A549 (cell line): ENCODE data around the gene ZYG11B. TPM values are rescaled to one million over a fixed set of nuclear protein-coding genes. Genes with fewer than 3 reads are reported as not detected.

ENCODE experiments used
- ATAC-seq, 2 experiments: fragments of 200-7000 bp in 1 of 2; fragments of >200 bp in 1 of 2; cut with Nextera tagmentation in 1 of 2; cut with Tn5 transposase in 1 of 2; 3 replicates each; pipeline versions ENCODE4 v1.8.0 to v1.9.1; 2018 to 2020; ENCODE audit warnings: mild to moderate bottlenecking in 1 of 2, moderate library complexity in 1 of 2
- CTCF ChIA-PET: fragments of 300-600 bp; sonication (Branson Sonifier 250); formaldehyde crosslinking; extraction: SDS; loops from one replicate; lab custom pipeline; 2021; ENCODE audit warnings: antibody characterized with exemption, inconsistent platforms; lab: Yijun Ruan, JAX
- POLR2A ChIA-PET: fragments of 350-600 bp; formaldehyde crosslinking; extraction: SDS; loops from one replicate; lab custom pipeline; 2021; ENCODE audit warnings: antibody characterized with exemption, inconsistent platforms; lab: Yijun Ruan, JAX
- DNase-seq, 2 experiments: peaks; one replicate each; pipeline versions ENCODE4 v3.0.0 to v3.0.0-alpha.2; 2011 to 2016; ENCODE audit warnings: low read depth in 1 of 2, low spot score in 1 of 2
- FAIRE-seq: peaks from 2 replicates; lab custom pipeline; 2011; peaks lifted over from hg19 to GRCh38; lab: Jason Lieb, UNC
- H3K27ac ChIP-seq, 2 experiments: fragments of >200 bp; sonication (Bioruptor Twin); formaldehyde crosslinking; 3 replicates each; pipeline ENCODE4 v1.5.1; 2016 to 2017
- H3K4me1 ChIP-seq: fragments of >200 bp; sonication (Bioruptor Twin); formaldehyde crosslinking; 3 replicates; pipeline ENCODE4 v1.6.1; 2016
- H3K4me2 ChIP-seq: fragments of >200 bp; sonication (Bioruptor Twin); formaldehyde crosslinking; 3 replicates; pipeline ENCODE4 v1.6.1; 2016
- H3K4me3 ChIP-seq: fragments of >200 bp; sonication (Bioruptor Twin); formaldehyde crosslinking; 3 replicates; pipeline ENCODE4 v1.5.1; 2016
- H3K9me3 ChIP-seq: fragments of >200 bp; sonication (Bioruptor Twin); formaldehyde crosslinking; 3 replicates; pipeline ENCODE4 v1.6.1; 2016
- BCL3 ChIP-seq: fragments of >200 bp; sonication (Bioruptor Twin); formaldehyde crosslinking; IDR thresholded peaks from 3 replicates; pipeline ENCODE4 v1.6.1; 2016
- CBX2 ChIP-seq: fragments of 200-600 bp; sonication (generic); IDR thresholded peaks from 2 replicates; pipeline ENCODE4 v1.6.1; 2016; ENCODE audit warnings: low read depth, mild to moderate bottlenecking, borderline replicate concordance
- CEBPB ChIP-seq, 2 experiments: fragments of >200 bp in 1 of 2; sonication (Bioruptor Twin) in 1 of 2; formaldehyde crosslinking in 1 of 2; IDR thresholded peaks; 2 replicates each; pipeline ENCODE4 v1.6.1; 2012 to 2016
- CHD4 ChIP-seq: fragments of 200-600 bp; sonication (generic); IDR thresholded peaks from 2 replicates; pipeline ENCODE4 v1.6.1; 2016; ENCODE audit warnings: antibody characterized with exemption, mild to moderate bottlenecking, borderline replicate concordance
- EP300 ChIP-seq, 2 experiments: fragments of >200 bp; sonication (Bioruptor Twin); formaldehyde crosslinking; IDR thresholded peaks; 2 replicates in 1 of 2; 3 replicates in 1 of 2; pipeline ENCODE4 v1.6.1; 2016 to 2017
- ESRRA ChIP-seq: fragments of 150-350 bp; IDR thresholded peaks from 2 replicates; pipeline ENCODE4 v1.6.1; 2014; ENCODE audit warnings: mild to moderate bottlenecking, low read length, borderline replicate concordance
- FOSB ChIP-seq: fragments of 250-450 bp; sonication (Bioruptor Pico); IDR thresholded peaks from 2 replicates; pipeline ENCODE4 v1.5.0; 2020; ENCODE audit warnings: mild to moderate bottlenecking, moderate library complexity
- FOXS1 ChIP-seq: fragments of 250-450 bp; sonication (Bioruptor Pico); IDR thresholded peaks from 2 replicates; pipeline ENCODE4 v1.5.0; 2020; ENCODE audit warnings: mild to moderate bottlenecking, moderate library complexity
- HDAC2 ChIP-seq: fragments of 200-600 bp; sonication (generic); IDR thresholded peaks from 2 replicates; pipeline ENCODE4 v1.6.1; 2016
- HES2 ChIP-seq: fragments of >200 bp; sonication (Bioruptor Twin); formaldehyde crosslinking; IDR thresholded peaks from 2 replicates; pipeline ENCODE4 v1.6.1; 2016
- HEYL ChIP-seq: fragments of 250-450 bp; sonication (Bioruptor Pico); IDR thresholded peaks from 2 replicates; pipeline ENCODE4 v1.8.0; 2021; ENCODE audit warnings: mild to moderate bottlenecking, moderate library complexity
- HOXA7 ChIP-seq: fragments of 250-450 bp; sonication (Bioruptor Pico); IDR thresholded peaks from 2 replicates; pipeline ENCODE4 v1.5.0; 2020; ENCODE audit warnings: mild to moderate bottlenecking, moderate library complexity
- HOXB13 ChIP-seq: fragments of 250-450 bp; sonication (Bioruptor Pico); IDR thresholded peaks from 2 replicates; pipeline ENCODE4 v1.5.0; 2020; ENCODE audit warnings: low read depth, mild to moderate bottlenecking, moderate library complexity
- MYC ChIP-seq: IDR thresholded peaks from 2 replicates; pipeline ENCODE4 v1.6.1; 2012; ENCODE audit warnings: mild to moderate bottlenecking, inconsistent platforms, low read length, improper control_type of control experiment, borderline replicate concordance
- NFE2L2 ChIP-seq: fragments of 150-350 bp; conservative IDR thresholded peaks from 2 replicates; pipeline ENCODE4 v1.6.1; 2014; ENCODE audit warnings: low read length
- NPAS2 ChIP-seq: fragments of 250-450 bp; sonication (Bioruptor Pico); IDR thresholded peaks from 2 replicates; pipeline ENCODE4 v1.8.0; 2022; ENCODE audit warnings: mild to moderate bottlenecking, moderate library complexity, borderline replicate concordance
- NR3C1 ChIP-seq: fragments of >200 bp; sonication (Bioruptor Twin); formaldehyde crosslinking; IDR thresholded peaks from 3 replicates; pipeline ENCODE4 v1.6.1; 2017
- RCOR1 ChIP-seq: fragments of 150-350 bp; IDR thresholded peaks from 2 replicates; pipeline ENCODE4 v1.6.1; 2014; ENCODE audit warnings: antibody characterized with exemption, low read length, low read depth
- RNF2 ChIP-seq: fragments of 200-600 bp; sonication (generic); IDR thresholded peaks from 2 replicates; pipeline ENCODE4 v1.6.1; 2016; ENCODE audit warnings: low read depth, mild to moderate bottlenecking, antibody characterized with exemption, moderate library complexity, borderline replicate concordance
- SREBF2 ChIP-seq: fragments of 450-650 bp; IDR thresholded peaks from 2 replicates; pipeline ENCODE4 v1.6.1; 2014; ENCODE audit warnings: mild to moderate bottlenecking, moderate library complexity
- TFCP2L1 ChIP-seq: fragments of 250-450 bp; sonication (Bioruptor Pico); IDR thresholded peaks from 2 replicates; pipeline ENCODE4 v1.5.0; 2021; ENCODE audit warnings: mild to moderate bottlenecking
- TP53 ChIP-seq: fragments of 250-450 bp; sonication (Bioruptor Pico); IDR thresholded peaks from 2 replicates; pipeline ENCODE4 v1.5.0; 2021; ENCODE audit warnings: mild to moderate bottlenecking, moderate library complexity
- ZFP36 ChIP-seq: fragments of 450-650 bp; IDR thresholded peaks from 2 replicates; pipeline ENCODE4 v1.6.1; 2014; ENCODE audit warnings: borderline replicate concordance; ENCODE audit not compliant: partially characterized antibody
- ZSCAN20 ChIP-seq: fragments of 250-450 bp; sonication (Bioruptor Pico); IDR thresholded peaks from 2 replicates; pipeline ENCODE4 v1.8.0; 2022; ENCODE audit warnings: mild to moderate bottlenecking, moderate library complexity
- WGBS: methylation state at CpG from one replicate; pipeline ENCODE4 v1.1.6; 2017; ENCODE audit errors: missing lambda C conversion rate; 5-methylcytosine and 5-hydroxymethylcytosine counted together
- polyA plus RNA-seq, 4 experiments: library from polyadenylated mRNA; depleted of rRNA in 3 of 4; stranded (reverse); fragments of >200 nt; fragmentation: RNase III in 1 of 4; extraction: RNeasy Plus Mini Kit Qiagen cat#74134 plus additional on column Dnase treatment in 1 of 4; gene quantifications; 2 replicates in 3 of 4; 3 replicates in 1 of 4; pipeline ENCODE4 v1.2.3, GENCODE V29; 2011 to 2017
- TF ChIP-seq, protein P1 (sequence below): fragments of 150-350 bp; IDR thresholded peaks from 2 replicates; pipeline ENCODE4 v1.6.1; 2014; ENCODE audit warnings: low read depth, mild to moderate bottlenecking, low read length
- TF ChIP-seq, protein P2 (sequence below): fragments of 250-450 bp; sonication (Bioruptor Pico); IDR thresholded peaks from 2 replicates; pipeline ENCODE4 v1.5.0; 2021; ENCODE audit warnings: mild to moderate bottlenecking, moderate library complexity, borderline replicate concordance
- TF ChIP-seq, protein P3 (sequence below): fragments of 250-450 bp; sonication (Bioruptor Pico); IDR thresholded peaks from 2 replicates; pipeline ENCODE4 v1.5.0; 2020; ENCODE audit warnings: low read depth, mild to moderate bottlenecking, moderate library complexity
- TF ChIP-seq, protein P4 (sequence below): IDR thresholded peaks from 2 replicates; pipeline ENCODE4 v1.6.1; 2012

ZYG11B gene
- polyA plus RNA-seq, 2 of the 4 experiments (the other 2 are of a cell fraction), result 5.8 to 14.1 TPM

DNA sequence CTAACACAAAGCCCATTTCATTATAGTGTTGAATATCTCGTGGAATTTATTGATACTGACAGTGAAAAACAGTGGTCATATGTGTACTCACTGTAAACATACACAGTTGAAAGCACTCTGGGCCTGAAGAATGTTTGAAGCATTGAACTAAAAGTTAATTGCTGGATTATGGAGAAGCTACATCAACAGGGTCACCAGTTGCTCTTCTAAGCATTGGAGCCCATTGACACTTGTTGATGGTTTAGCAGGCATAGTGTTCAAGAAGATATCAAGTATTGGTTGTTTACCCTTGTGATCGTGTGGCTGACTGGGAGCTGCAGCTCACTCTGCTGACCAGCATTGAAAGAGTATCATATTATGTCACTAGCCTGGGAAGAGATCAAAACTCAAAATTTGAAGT, 126.6 kb downstream of the ZYG11B start:
- H3K4me2 ChIP-seq, result no peak overlapping the region
- H3K9me3 ChIP-seq, result no peaks in the 10 kb centered on the region
- 81% methylated on average over 2 of the region's 2 CpGs for WGBS
- CTCF ChIA-PET, result no interaction called here
- POLR2A ChIA-PET, result no interaction called here
- H3K27ac ChIP-seq, result no peak overlapping the region
- FAIRE-seq, result no peak
- no peak for DNase-seq
- no peak for ATAC-seq
- TF ChIP-seq RNF2 (no peak), EP300 (IDR thresholded peaks at IDR 0.05) (no peak), TFCP2L1 (CRISPR knock-in tag) (no peak), NR3C1 (no peak), HEYL (CRISPR knock-in tag) (no peak), NFE2L2 (no peak)
- no peak overlapping the region for H3K4me3 ChIP-seq
- H3K4me1 ChIP-seq, result no peaks in the 10 kb centered on the region

DNA sequence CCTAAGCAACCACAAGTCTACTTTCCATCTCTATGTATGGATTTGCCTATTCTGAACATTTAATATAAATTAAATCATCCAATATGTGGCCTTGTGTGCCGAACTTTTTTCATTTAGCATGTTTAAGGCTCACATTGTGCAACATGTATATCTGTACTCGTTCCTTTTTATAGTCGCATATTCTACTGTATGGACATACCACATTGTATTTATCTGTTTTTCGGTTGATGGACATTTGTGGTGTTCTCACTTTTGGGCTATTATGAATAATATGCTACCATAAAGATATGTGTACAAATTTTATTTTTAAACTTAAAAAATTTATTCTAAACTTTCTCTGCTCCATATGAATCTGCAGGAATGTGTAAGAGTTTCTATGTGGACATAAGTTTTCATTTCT, 129.3 kb downstream of the ZYG11B start:
- no peak for ATAC-seq
- FAIRE-seq, result no peak

DNA sequence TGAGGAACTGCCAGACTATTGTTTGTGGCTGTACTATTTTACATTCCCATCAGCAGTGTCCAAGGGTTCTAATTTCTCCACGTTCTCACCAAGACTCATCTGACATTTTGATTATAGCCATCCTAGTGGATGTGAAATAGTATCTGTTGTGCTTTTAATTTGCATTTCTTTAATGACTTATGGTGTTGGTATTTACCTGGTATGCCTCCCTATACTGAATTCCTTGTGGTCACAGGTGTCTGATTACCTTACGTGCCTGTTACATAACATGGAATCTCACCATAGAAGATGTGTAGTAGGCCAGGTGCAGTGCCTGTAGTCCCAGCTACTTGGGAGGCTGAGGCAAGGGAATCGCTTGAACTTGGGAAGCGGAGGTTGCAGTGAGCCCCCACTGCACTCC, 129.8 kb downstream of the ZYG11B start:
- no peak for TF ChIP-seq HEYL (CRISPR knock-in tag)
- TF ChIP-seq HOXA7 (CRISPR knock-in tag), result no peak
- no peak for TF ChIP-seq HOXB13 (CRISPR knock-in tag)
- no peak for TF ChIP-seq FOSB (CRISPR knock-in tag)
- no peak for TF ChIP-seq BCL3
- TF ChIP-seq HES2, result no peak
- no peak for TF ChIP-seq ESRRA
- TF ChIP-seq HDAC2, result no peak
- TF ChIP-seq, protein P1, sequence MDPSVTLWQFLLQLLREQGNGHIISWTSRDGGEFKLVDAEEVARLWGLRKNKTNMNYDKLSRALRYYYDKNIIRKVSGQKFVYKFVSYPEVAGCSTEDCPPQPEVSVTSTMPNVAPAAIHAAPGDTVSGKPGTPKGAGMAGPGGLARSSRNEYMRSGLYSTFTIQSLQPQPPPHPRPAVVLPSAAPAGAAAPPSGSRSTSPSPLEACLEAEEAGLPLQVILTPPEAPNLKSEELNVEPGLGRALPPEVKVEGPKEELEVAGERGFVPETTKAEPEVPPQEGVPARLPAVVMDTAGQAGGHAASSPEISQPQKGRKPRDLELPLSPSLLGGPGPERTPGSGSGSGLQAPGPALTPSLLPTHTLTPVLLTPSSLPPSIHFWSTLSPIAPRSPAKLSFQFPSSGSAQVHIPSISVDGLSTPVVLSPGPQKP, result no peak
- H3K27ac ChIP-seq, result no peak overlapping the region
- no peaks in the 10 kb centered on the region for H3K4me1 ChIP-seq
- no peaks in the 10 kb centered on the region for H3K9me3 ChIP-seq
- ATAC-seq (no peak), FAIRE-seq (no peak), DNase-seq (no peak)
- ChIA-PET CTCF (no interaction called here), POLR2A (no interaction called here)
- no peak overlapping the region for H3K4me2 ChIP-seq
- no peak overlapping the region for H3K4me3 ChIP-seq
- 92% methylated on average over 4 of the region's 4 CpGs for WGBS

More for the DNA sequence above, 129.3 kb downstream of the ZYG11B start:
- TF ChIP-seq, protein P2, sequence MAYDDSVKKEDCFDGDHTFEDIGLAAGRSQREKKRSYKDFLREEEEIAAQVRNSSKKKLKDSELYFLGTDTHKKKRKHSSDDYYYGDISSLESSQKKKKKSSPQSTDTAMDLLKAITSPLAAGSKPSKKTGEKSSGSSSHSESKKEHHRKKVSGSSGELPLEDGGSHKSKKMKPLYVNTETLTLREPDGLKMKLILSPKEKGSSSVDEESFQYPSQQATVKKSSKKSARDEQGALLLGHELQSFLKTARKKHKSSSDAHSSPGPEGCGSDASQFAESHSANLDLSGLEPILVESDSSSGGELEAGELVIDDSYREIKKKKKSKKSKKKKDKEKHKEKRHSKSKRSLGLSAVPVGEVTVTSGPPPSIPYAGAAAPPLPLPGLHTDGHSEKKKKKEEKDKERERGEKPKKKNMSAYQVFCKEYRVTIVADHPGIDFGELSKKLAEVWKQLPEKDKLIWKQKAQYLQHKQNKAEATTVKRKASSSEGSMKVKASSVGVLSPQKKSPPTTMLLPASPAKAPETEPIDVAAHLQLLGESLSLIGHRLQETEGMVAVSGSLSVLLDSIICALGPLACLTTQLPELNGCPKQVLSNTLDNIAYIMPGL, result no peak
- TF ChIP-seq FOXS1 (CRISPR knock-in tag), result no peak
- no peak for TF ChIP-seq TP53 (CRISPR knock-in tag)
- TF ChIP-seq, protein P3, sequence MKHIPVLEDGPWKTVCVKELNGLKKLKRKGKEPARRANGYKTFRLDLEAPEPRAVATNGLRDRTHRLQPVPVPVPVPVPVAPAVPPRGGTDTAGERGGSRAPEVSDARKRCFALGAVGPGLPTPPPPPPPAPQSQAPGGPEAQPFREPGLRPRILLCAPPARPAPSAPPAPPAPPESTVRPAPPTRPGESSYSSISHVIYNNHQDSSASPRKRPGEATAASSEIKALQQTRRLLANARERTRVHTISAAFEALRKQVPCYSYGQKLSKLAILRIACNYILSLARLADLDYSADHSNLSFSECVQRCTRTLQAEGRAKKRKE (CRISPR knock-in tag), result no peak
- TF ChIP-seq ZFP36, result no peak
- no peak for TF ChIP-seq CEBPB (IDR thresholded peaks at IDR 0.05)
- no peak for TF ChIP-seq RCOR1
- no peak for TF ChIP-seq CHD4
- TF ChIP-seq, protein P4, sequence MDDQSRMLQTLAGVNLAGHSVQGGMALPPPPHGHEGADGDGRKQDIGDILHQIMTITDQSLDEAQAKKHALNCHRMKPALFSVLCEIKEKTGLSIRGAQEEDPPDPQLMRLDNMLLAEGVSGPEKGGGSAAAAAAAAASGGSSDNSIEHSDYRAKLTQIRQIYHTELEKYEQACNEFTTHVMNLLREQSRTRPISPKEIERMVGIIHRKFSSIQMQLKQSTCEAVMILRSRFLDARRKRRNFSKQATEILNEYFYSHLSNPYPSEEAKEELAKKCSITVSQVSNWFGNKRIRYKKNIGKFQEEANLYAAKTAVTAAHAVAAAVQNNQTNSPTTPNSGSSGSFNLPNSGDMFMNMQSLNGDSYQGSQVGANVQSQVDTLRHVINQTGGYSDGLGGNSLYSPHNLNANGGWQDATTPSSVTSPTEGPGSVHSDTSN, result no peak
- no peak for TF ChIP-seq MYC
- TF ChIP-seq SREBF2, result no peak
- TF ChIP-seq CBX2, result no peak
- TF ChIP-seq NPAS2 (CRISPR knock-in tag), result no peak
- no peak for TF ChIP-seq ZSCAN20 (CRISPR knock-in tag)
- TF ChIP-seq BCL3, result no peak
- no peak for TF ChIP-seq TFCP2L1 (CRISPR knock-in tag)
- no peaks in the 10 kb centered on the region for H3K4me1 ChIP-seq
- no peak overlapping the region for H3K27ac ChIP-seq
- WGBS, result 89% methylated on average over 4 of the region's 4 CpGs
- ChIA-PET POLR2A (no interaction called here), CTCF (no interaction called here)
- no peaks in the 10 kb centered on the region for H3K9me3 ChIP-seq
- DNase-seq, result no peak
- H3K4me3 ChIP-seq, result no peak overlapping the region
- H3K4me2 ChIP-seq, result no peak overlapping the region
